ENCODE results near the gene SIRT3. TPM values are rescaled to one million over a fixed set of nuclear protein-coding genes. Genes with fewer than 3 reads are reported as not detected.

The SIRT3 gene
- total RNA-seq, 1 experiment from 2014 or later = 13.9 TPM

DNA sequence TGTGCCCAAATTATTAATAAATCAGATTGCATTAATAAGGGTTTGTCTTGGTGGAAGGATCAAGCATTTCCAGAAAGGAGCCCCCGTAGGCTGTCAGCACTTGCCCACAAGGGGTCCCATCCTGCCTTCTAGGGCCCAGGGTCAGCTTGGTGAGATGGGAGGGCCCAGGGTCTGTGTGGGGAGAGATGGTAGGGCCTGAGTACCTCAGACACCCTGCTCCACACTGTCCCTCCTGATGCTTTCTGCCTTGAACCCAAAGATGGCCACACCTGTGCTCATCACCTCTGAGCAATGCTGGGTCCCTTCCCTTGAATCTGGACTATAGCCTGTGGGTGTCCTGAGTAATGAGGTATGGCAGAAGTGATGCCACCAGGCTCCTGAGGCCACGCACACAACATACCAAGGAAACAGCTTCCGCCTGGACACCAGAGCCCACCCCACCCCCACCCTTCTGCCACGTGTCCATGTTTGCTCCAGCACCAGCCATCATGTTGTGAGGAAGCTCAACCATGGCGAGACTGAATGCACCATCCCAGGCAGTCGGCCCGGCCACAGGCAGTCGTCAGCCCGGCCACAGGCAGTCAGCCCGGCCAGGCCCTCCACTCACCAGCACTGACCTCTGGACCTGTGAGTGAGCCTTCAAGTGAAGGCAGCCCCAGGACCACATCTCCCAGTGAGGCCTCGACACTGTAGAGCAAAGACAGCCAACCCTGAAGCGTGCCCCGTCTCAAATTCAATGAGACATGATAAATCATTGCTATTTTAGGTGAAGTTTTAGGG lies 35.7 kb downstream of the SIRT3 start:
- no peak overlapping the region for H3K4ac ChIP-seq (ENCODE audit: low read depth, low read length)
- no peaks in the 10 kb centered on the region for H3K23me2 ChIP-seq (ENCODE audit: insufficient read length, low read depth, low read length, poor library complexity, severe bottlenecking)
- no peak overlapping the region for H2AFZ ChIP-seq (ENCODE audit: low read length)
- no peaks in the 10 kb centered on the region for H3K79me1 ChIP-seq (ENCODE audit: insufficient read depth, low read depth, low read length, poor library complexity, severe bottlenecking)
- WGBS (ENCODE audit: extremely low coverage, insufficient read length, low lambda C conversion rate) = no CpG with 5 or more reads among the region's 13 CpGs
- H3K9me3 ChIP-seq (ENCODE audit: control insufficient read depth, low read depth, low read length) = no peaks in the 10 kb centered on the region
- no peak overlapping the region for H2BK12ac ChIP-seq (ENCODE audit: insufficient read length, low read depth, low read length)
- H3K9me3 Mint-ChIP-seq = peaks cover 0 to 6% of the 10 kb centered on the region in 2 experiments; a peak in 4 of 5 replicates
- no peak overlapping the region for H3K4me2 ChIP-seq (ENCODE audit: insufficient read depth, insufficient read length, low read length)
- no peak overlapping the region for H3K27ac Mint-ChIP-seq
- no peak overlapping the region for H3K9ac ChIP-seq (ENCODE audit: extremely low read depth, insufficient read length, low read length)
- no peak overlapping the region for H4K91ac ChIP-seq (ENCODE audit: insufficient read length, low read depth, low read length)
- no peaks in the 10 kb centered on the region for H3K27me3 ChIP-seq (ENCODE audit: insufficient read depth, low read length)
- H3K27me3 Mint-ChIP-seq (ENCODE audit: low read depth) = peaks cover 1% of the 10 kb centered on the region
- H3K4me1 ChIP-seq (ENCODE audit: insufficient read depth, low read length) = no peaks in the 10 kb centered on the region
- no peak overlapping the region for H3T11ph ChIP-seq (ENCODE audit: low read length)
- H2BK120ac ChIP-seq (ENCODE audit: low read depth, low read length, poor library complexity, severe bottlenecking) = no peak overlapping the region
- no peak for DNase-seq
- H3K56ac ChIP-seq (ENCODE audit: insufficient read length, low read depth, low read length) = no peak overlapping the region
- no peak overlapping the region for H3K23ac ChIP-seq (ENCODE audit: insufficient read length, low read depth, low read length)
- no peak overlapping the region for H3K27ac ChIP-seq (ENCODE audit: insufficient read length, low read depth, low read length)
- peaks cover 9 to 29% (median 23%) of the 10 kb centered on the region in 3 experiments for H3K36me3 Mint-ChIP-seq (ENCODE audit: insufficient read depth in 1 of 3, low read depth in 3 of 3)
- no peaks in the 10 kb centered on the region for H3K4me1 Mint-ChIP-seq
- H4K20me1 ChIP-seq (ENCODE audit: control insufficient read depth, insufficient read depth, insufficient read length) = no peaks in the 10 kb centered on the region
- no peak overlapping the region for H2BK5ac ChIP-seq (ENCODE audit: insufficient read length, low read length)
- H3K14ac ChIP-seq (ENCODE audit: insufficient read depth, low read length) = no peak overlapping the region
- no peak overlapping the region for H4K8ac ChIP-seq (replicated peaks; ENCODE audit: insufficient read length, low read depth, low read length)
- H3K79me2 ChIP-seq (ENCODE audit: insufficient read depth, low read length) = no peaks in the 10 kb centered on the region
- H3K18ac ChIP-seq (ENCODE audit: insufficient read length, low read depth, low read length) = no peak overlapping the region
- H4K5ac ChIP-seq (ENCODE audit: insufficient read length, low read depth, low read length) = no peak overlapping the region
- no peak overlapping the region for H2BK20ac ChIP-seq (ENCODE audit: low read depth, low read length, poor library complexity, severe bottlenecking)
- H3K4me3 Mint-ChIP-seq = no peak overlapping the region
- H2AK5ac ChIP-seq (ENCODE audit: insufficient read length, low read length) = no peak overlapping the region
- TF ChIP-seq, protein P1, sequence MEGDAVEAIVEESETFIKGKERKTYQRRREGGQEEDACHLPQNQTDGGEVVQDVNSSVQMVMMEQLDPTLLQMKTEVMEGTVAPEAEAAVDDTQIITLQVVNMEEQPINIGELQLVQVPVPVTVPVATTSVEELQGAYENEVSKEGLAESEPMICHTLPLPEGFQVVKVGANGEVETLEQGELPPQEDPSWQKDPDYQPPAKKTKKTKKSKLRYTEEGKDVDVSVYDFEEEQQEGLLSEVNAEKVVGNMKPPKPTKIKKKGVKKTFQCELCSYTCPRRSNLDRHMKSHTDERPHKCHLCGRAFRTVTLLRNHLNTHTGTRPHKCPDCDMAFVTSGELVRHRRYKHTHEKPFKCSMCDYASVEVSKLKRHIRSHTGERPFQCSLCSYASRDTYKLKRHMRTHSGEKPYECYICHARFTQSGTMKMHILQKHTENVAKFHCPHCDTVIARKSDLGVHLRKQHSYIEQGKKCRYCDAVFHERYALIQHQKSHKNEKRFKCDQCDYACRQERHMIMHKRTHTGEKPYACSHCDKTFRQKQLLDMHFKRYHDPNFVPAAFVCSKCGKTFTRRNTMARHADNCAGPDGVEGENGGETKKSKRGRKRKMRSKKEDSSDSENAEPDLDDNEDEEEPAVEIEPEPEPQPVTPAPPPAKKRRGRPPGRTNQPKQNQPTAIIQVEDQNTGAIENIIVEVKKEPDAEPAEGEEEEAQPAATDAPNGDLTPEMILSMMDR (conservative IDR thresholded peaks at IDR 0.05) = no peak
- no peak overlapping the region for H2BK15ac ChIP-seq (ENCODE audit: low read depth, low read length)

All from H9 (cell line).